Tibial nerve (tissue), 4 donors: ENCODE results near the gene TDRD3. TPM values are rescaled to one million over a fixed set of nuclear protein-coding genes. Genes with fewer than 3 reads are reported as not detected.

Experiments
- DNase-seq, 2 donors: peaks; one replicate each; pipeline ENCODE4 v3.0.0-alpha.2; 2019; ENCODE audit warnings: low spot score in 2 of 2
- H3K27ac ChIP-seq, 4 donors: fragments of 200-600 bp; sonication (generic) in 3 of 4; one replicate each; pipeline ENCODE4 v1.5.1; 2017 to 2019; ENCODE audit warnings: mild to moderate bottlenecking in 1 of 4
- H3K27me3 ChIP-seq, 2 donors: fragments of 200-600 bp; sonication (generic) in 1 of 2; one replicate each; pipeline versions ENCODE4 v1.5.1 to v1.6.0; 2017 to 2019
- H3K36me3 ChIP-seq, 3 donors: fragments of 200-600 bp; sonication (generic); one replicate each; pipeline ENCODE4 v1.5.1; 2018 to 2019
- H3K4me1 ChIP-seq, 4 donors: fragments of 200-600 bp; sonication (generic) in 3 of 4; one replicate each; pipeline ENCODE4 v1.5.1; 2017 to 2019
- H3K4me3 ChIP-seq, 4 donors: fragments of 200-600 bp; sonication (generic) in 3 of 4; one replicate each; pipeline ENCODE4 v1.5.1; 2017 to 2019; ENCODE audit warnings: mild to moderate bottlenecking in 1 of 4, moderate library complexity in 1 of 4
- H3K9me3 ChIP-seq, 4 donors: fragments of 200-600 bp; sonication (generic) in 3 of 4; one replicate each; pipeline ENCODE4 v1.5.1; 2017 to 2019
- CTCF ChIP-seq, 5 experiments: fragments of 200-600 bp in 3 of 5; fragments of 450-650 bp in 2 of 5; sonication (generic) in 3 of 5; IDR thresholded peaks; one replicate each; pipeline ENCODE4 v1.5.1; 2016 to 2019; ENCODE audit warnings: antibody characterized with exemption in 5 of 5, mild to moderate bottlenecking in 3 of 5, moderate library complexity in 2 of 5
- EP300 ChIP-seq, 2 donors: sonication (generic); formaldehyde crosslinking; IDR thresholded peaks; one replicate each; pipeline ENCODE4 v1.6.1; 2017; ENCODE audit warnings: antibody characterized with exemption in 2 of 2, mild to moderate bottlenecking in 1 of 2
- POLR2A ChIP-seq, 2 donors: fragments of 450-650 bp; IDR thresholded peaks; one replicate each; pipeline ENCODE4 v1.6.1; 2017; ENCODE audit warnings: antibody characterized with exemption in 2 of 2, mild to moderate bottlenecking in 2 of 2, moderate library complexity in 2 of 2
- WGBS, 2 donors: methylation state at CpG; one replicate each; pipeline ENCODE4 v1.1.5; 2018; 5-methylcytosine and 5-hydroxymethylcytosine counted together
- total RNA-seq, 4 donors: library from RNA; depleted of rRNA; stranded (reverse); fragments of >200 nt; gene quantifications; one replicate each; pipeline ENCODE4 v1.1.0, GENCODE V29; 2016

TDRD3 gene
- total RNA-seq, 4 donors from 2014 or later = 31.2 to 38.5 (median 35.1) TPM

- Histone ChIP-seq H3K9me3 (no peaks in the 10 kb centered on the region), H3K4me3 (no peak overlapping the region), H3K36me3 (no peaks in the 10 kb centered on the region), H3K27me3 (no peaks in the 10 kb centered on the region), H3K4me1 (peaks cover 0 to 43% (median 9%) of the 10 kb centered on the region in 4 donors), H3K27ac (no peak overlapping the region)
- DNase-seq = no peak
- WGBS, 2 donors = 59 to 68% methylated on average over 3 of the region's 3 CpGs
- TF ChIP-seq EP300 (IDR thresholded peaks at IDR 0.05) (no peak), CTCF (IDR thresholded peaks at IDR 0.05) (no peak)
Observed at GRCh38 chr13:60410299-60410698, 13.3 kb downstream of the TDRD3 start.

- Histone ChIP-seq H3K27ac (no peak overlapping the region), H3K27me3 (no peaks in the 10 kb centered on the region), H3K4me3 (no peak overlapping the region), H3K4me1 (peaks cover 0 to 43% (median 9%) of the 10 kb centered on the region in 4 donors), H3K9me3 (no peaks in the 10 kb centered on the region), H3K36me3 (no peaks in the 10 kb centered on the region)
- WGBS, 2 donors = 4 to 47% methylated on average over 1 of the region's 1 CpG
- DNase-seq = no peak
- TF ChIP-seq EP300 (IDR thresholded peaks at IDR 0.05) = no peak
- no peak for TF ChIP-seq CTCF (IDR thresholded peaks at IDR 0.05)
- no peak for TF ChIP-seq POLR2A (IDR thresholded peaks at IDR 0.05)
Observed at GRCh38 chr13:60411464-60411863, 14.4 kb downstream of the TDRD3 start.

DNA sequence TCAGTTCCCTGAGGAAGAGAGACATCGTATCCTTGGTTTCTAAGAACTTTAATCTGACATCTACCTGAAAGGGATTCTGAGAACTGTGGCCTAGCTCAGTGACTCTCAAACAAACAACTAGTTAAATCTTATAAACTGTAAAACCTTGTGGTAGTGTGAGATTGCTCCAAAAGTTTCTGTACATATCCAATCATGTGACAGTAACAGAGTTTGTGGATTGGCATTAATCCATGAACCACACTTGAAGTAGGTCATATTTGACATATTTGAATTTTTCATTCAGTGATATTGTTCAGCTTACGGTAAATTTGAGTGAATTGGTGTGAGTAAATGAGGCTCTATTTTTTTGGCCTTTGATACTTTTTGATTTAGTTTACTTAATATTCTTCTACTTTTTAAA is 15.0 kb downstream of the TDRD3 start:
- no peak for DNase-seq
- TF ChIP-seq POLR2A (IDR thresholded peaks at IDR 0.05) (no peak), EP300 (IDR thresholded peaks at IDR 0.05) (no peak), CTCF (IDR thresholded peaks at IDR 0.05) (no peak)
- Histone ChIP-seq H3K27me3 (no peaks in the 10 kb centered on the region), H3K4me1 (peaks cover 0 to 43% (median 9%) of the 10 kb centered on the region in 4 donors), H3K36me3 (no peaks in the 10 kb centered on the region), H3K4me3 (no peak overlapping the region), H3K9me3 (no peaks in the 10 kb centered on the region), H3K27ac (no peak overlapping the region)
- WGBS, 2 donors = 73 to 85% methylated on average over 2 of the region's 2 CpGs

GRCh38 chr13:60412909-60413616 is 16.0 kb downstream of the TDRD3 start:
- no peaks in the 10 kb centered on the region for H3K36me3 ChIP-seq
- no peak overlapping the region for H3K27ac ChIP-seq
- DNase-seq = no peak
- peaks cover 0 to 43% (median 9%) of the 10 kb centered on the region in 4 donors for H3K4me1 ChIP-seq
- H3K27me3 ChIP-seq = no peaks in the 10 kb centered on the region
- no peaks in the 10 kb centered on the region for H3K9me3 ChIP-seq
- no peak overlapping the region for H3K4me3 ChIP-seq
- TF ChIP-seq CTCF (IDR thresholded peaks at IDR 0.05) (no peak), POLR2A (IDR thresholded peaks at IDR 0.05) (no peak), EP300 (IDR thresholded peaks at IDR 0.05) (no peak)
- WGBS, 2 donors = 90 to 93% methylated on average over 3 of the region's 3 CpGs

DNA sequence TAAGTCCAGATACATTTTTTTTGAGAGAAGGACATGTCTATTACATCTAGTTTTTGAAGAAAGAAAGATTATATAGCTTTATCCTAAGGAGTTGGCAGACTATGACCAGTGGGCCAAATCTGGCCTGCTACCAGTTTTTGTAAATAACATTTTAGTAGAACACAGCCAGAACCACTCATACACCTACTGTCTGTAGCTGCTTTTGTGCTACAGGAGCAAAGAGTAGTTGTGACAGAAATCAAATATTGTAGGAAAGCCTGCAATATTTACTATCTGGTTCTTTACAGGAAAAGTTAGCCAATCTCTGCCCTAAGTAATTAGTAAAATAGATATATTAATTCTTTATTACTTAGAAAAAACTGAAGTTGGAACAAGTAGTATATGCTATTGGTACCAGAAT is 17.2 kb downstream of the TDRD3 start:
- no peak for DNase-seq
- H3K36me3 ChIP-seq = no peaks in the 10 kb centered on the region
- H3K9me3 ChIP-seq = no peaks in the 10 kb centered on the region
- H3K4me3 ChIP-seq = no peak overlapping the region
- peaks cover 0 to 43% (median 9%) of the 10 kb centered on the region in 4 donors for H3K4me1 ChIP-seq
- no peak overlapping the region for H3K27ac ChIP-seq
- TF ChIP-seq CTCF (IDR thresholded peaks at IDR 0.05) (no peak), EP300 (IDR thresholded peaks at IDR 0.05) (no peak), POLR2A (IDR thresholded peaks at IDR 0.05) (no peak)
- no peaks in the 10 kb centered on the region for H3K27me3 ChIP-seq
